GM06990 (cell line): ENCODE results near the gene APP.

Experiments used
- DNase-seq: peaks from one replicate; pipeline ENCODE4 v3.0.0-alpha.2; 2011; ENCODE audit not compliant: insufficient read length; ENCODE audit errors: extremely low read depth
- H3K27me3 ChIP-seq: replicated peaks from 2 replicates; pipeline ENCODE4 v1.6.0; 2011; ENCODE audit warnings: low read length; ENCODE audit not compliant: control insufficient read depth, insufficient read depth
- H3K36me3 ChIP-seq: 2 replicates; pipeline ENCODE4 v1.5.1; 2011; ENCODE audit warnings: low read length; ENCODE audit not compliant: control insufficient read depth, insufficient read depth
- H3K4me3 ChIP-seq: replicated peaks from 2 replicates; pipeline ENCODE4 v1.5.1; 2011; ENCODE audit warnings: low read depth, mild to moderate bottlenecking, control low read depth, low read length
- TF ChIP-seq, protein P1 (sequence below): IDR thresholded peaks from 2 replicates; pipeline ENCODE4 v1.5.1; 2011; ENCODE audit warnings: low read length, control low read depth, mild to moderate bottlenecking, inconsistent platforms; ENCODE audit not compliant: insufficient read depth, poor library complexity, severe bottlenecking

Gene APP

DNA sequence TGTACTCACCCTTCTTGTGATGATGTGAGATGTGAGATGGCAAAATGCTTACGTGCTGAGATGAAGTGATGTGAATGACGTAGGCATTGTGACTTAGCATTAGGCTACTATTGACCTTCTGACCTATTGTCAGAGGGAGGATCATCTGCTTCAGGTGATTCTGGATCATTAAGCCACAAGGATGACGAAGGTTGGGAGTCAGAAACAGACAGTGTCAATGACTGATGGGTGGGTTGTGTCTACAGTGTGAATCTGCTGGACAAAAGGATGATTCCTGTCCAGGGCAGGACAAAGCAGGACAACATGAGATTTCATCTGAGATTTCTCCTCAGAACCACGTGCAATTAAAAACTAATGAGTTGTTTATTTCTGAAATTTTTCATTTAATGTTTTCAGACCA is 306.8 kb downstream of the APP start:
- H3K27me3 ChIP-seq, result no peaks in the 10 kb centered on the region
- TF ChIP-seq, protein P1, sequence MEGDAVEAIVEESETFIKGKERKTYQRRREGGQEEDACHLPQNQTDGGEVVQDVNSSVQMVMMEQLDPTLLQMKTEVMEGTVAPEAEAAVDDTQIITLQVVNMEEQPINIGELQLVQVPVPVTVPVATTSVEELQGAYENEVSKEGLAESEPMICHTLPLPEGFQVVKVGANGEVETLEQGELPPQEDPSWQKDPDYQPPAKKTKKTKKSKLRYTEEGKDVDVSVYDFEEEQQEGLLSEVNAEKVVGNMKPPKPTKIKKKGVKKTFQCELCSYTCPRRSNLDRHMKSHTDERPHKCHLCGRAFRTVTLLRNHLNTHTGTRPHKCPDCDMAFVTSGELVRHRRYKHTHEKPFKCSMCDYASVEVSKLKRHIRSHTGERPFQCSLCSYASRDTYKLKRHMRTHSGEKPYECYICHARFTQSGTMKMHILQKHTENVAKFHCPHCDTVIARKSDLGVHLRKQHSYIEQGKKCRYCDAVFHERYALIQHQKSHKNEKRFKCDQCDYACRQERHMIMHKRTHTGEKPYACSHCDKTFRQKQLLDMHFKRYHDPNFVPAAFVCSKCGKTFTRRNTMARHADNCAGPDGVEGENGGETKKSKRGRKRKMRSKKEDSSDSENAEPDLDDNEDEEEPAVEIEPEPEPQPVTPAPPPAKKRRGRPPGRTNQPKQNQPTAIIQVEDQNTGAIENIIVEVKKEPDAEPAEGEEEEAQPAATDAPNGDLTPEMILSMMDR, result no peak
- DNase-seq, result no peak
- no peak overlapping the region for H3K4me3 ChIP-seq
- H3K36me3 ChIP-seq, result no peaks in the 10 kb centered on the region

DNA sequence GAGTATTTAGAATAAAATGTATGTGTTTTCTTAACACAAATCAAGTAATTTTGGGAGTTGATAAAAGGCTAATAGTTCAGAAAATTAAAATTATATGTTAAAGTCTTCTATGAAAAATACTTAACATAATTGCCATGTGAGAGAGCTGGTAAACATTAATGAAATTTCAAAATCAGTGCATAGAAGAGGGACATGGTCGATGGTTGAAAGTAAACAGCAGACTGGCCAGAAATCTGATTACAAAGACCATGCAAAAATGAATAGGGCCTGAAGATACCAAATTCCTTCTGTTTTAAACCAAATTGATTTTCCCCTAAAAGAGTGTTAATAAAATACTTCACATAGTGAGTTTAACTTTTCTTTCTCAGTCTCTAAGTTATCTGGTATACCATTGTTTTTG is 307.5 kb downstream of the APP start:
- H3K4me3 ChIP-seq, result no peak overlapping the region
- TF ChIP-seq, protein P1, result no peak
- no peaks in the 10 kb centered on the region for H3K36me3 ChIP-seq
- no peaks in the 10 kb centered on the region for H3K27me3 ChIP-seq
- DNase-seq, result no peak

DNA sequence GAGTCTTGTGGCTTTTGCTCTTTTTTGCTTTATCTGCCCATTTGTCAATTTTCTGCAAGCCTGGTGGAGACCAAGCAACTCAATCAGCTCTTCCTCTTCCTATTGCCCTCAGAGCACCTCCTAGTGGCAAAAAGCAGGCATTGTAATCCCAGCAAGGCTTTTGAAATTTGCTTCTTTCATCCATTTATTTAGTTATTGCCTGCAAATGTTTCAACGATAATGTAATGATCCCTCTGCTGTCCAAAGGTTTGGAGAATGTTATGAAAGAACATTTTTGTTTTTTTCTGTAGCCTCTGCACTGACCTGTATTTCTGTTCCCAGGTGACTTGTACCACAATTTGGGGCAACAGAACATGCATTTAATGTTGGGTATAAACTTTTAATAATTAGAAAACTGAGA is 308.0 kb downstream of the APP start:
- TF ChIP-seq, protein P1, result peak; percentile 97
- H3K27me3 ChIP-seq, result no peaks in the 10 kb centered on the region
- no peaks in the 10 kb centered on the region for H3K36me3 ChIP-seq
- H3K4me3 ChIP-seq, result no peak overlapping the region
- DNase-seq, result no peak

DNA sequence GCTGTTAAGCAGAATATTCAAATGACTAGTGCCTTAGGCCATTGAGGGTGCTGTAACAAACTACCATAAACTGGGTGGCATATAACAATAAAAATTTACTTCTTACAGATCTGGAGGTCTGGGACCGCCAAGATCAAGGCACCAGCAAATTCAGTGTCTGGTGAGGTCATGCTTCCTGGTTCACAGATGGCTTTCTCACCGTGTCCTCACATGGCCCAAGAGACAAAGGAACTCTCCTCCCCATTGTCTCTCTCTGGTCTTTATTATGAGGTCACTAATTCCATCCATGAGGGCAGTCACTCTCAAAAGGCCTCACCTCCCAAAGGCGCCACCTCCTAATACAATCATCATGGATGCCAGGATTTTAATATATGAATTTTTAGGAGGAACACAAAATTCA is 308.5 kb downstream of the APP start:
- H3K27me3 ChIP-seq, result no peaks in the 10 kb centered on the region; the same call in 1 of the 2 replicates
- TF ChIP-seq, protein P1, result no peak
- DNase-seq, result no peak
- no peaks in the 10 kb centered on the region for H3K36me3 ChIP-seq
- H3K4me3 ChIP-seq, result no peak overlapping the region

DNA sequence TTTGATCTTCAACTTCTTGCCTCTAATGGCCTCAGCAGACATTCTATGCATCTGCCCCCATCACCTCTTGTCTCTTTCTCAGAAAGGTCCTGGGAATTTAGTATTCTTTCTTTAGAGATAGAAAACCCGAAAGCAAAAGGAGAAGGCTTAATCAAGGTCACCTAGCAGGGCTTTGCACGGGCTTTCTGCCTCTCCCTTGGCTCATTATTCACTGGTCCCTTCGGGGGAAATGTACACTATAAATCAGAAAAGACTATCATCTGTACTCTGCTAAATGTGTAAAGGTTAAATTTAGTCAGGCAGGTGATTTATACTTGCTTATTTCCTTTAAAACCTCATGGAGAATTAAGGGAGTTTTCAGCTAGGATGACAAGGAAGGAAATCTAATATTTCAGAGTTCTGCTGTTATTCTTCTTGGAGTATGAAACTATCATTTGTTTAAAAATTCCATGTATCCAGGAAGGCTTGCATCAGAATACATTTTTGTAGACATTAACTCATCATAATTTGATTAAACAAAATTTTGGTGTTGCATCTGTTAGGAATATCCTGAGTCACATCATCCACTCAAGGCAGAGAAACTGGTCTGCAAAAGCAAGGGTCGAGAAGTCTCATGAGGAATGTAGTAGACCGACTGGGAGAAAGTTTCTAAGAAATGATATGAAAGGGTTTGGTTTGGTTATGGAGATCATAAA is 311.2 kb downstream of the APP start:
- H3K4me3 ChIP-seq, result no peak overlapping the region
- no peaks in the 10 kb centered on the region for H3K36me3 ChIP-seq
- no peaks in the 10 kb centered on the region; the same call in 1 of the 2 replicates for H3K27me3 ChIP-seq
- DNase-seq, result no peak
- TF ChIP-seq, protein P1, result no peak

DNA sequence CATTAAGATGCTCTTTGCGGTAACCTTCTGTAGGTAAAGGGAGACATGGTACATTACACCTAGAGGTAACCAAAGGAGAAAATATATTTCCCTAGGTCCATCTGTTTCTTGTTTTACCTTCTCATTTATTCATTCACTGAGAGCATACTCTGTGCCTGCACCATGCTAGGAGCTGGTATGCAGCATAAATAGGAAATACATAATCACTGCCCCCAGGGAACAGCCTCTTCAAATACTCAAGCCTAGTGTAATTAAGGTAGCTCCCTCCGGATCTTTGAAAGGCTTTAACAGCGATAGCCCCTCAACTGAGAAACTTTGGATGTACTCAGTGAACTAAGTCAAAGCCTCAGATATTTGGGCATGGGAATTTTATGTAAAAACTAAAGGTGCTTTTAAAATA is 312.2 kb downstream of the APP start:
- TF ChIP-seq, protein P1, result no peak
- no peak overlapping the region for H3K4me3 ChIP-seq
- no peaks in the 10 kb centered on the region for H3K36me3 ChIP-seq
- H3K27me3 ChIP-seq, result no peaks in the 10 kb centered on the region; the same call in 1 of the 2 replicates
- DNase-seq, result no peak
